Ovary (tissue), 9 donors: ENCODE measurements around the gene P3H2. TPM values are rescaled to one million over a fixed set of nuclear protein-coding genes. Genes with fewer than 3 reads are reported as not detected.
"Not testable (repeated sequence)": the region's sequence is repeated elsewhere in the genome, so short reads cannot be mapped to it uniquely, and the experiment has no call there.

ENCODE experiments used
- DNase-seq, 5 donors: peaks; one replicate each; pipeline ENCODE4 v3.0.0-alpha.2; 2019 to 2020
- H3K27ac ChIP-seq, 2 donors: fragments of 200-600 bp; one replicate each; pipeline versions ENCODE4 v1.5.1 to v1.8.0; 2019 to 2022
- H3K27me3 ChIP-seq: fragments of 200-600 bp; one replicate; pipeline ENCODE4 v1.8.0; 2022
- H3K36me3 ChIP-seq: fragments of 200-600 bp; sonication (generic); one replicate; pipeline ENCODE4 v1.5.1; 2019
- H3K4me1 ChIP-seq: one replicate; pipeline ENCODE4 v1.8.1; 2013; ENCODE audit warnings: mild to moderate bottlenecking, moderate library complexity; ENCODE audit not compliant: insufficient read depth
- H3K4me3 ChIP-seq: fragments of 200-600 bp; sonication (generic); one replicate; pipeline ENCODE4 v1.5.1; 2017
- H3K9me3 ChIP-seq, 2 donors: fragments of 200-600 bp in 1 of 2; sonication (generic) in 1 of 2; one replicate each; pipeline versions ENCODE4 v1.5.1 to v1.8.1; 2013 to 2019; ENCODE audit warnings: mild to moderate bottlenecking in 1 of 2, moderate library complexity in 1 of 2
- CTCF ChIP-seq, 3 donors: fragments of 450-650 bp in 2 of 3; fragments of 200-600 bp in 1 of 3; IDR thresholded peaks; one replicate each; pipeline versions ENCODE4 v1.5.1 to v1.8.0; 2016 to 2022; ENCODE audit warnings: antibody characterized with exemption in 3 of 3, mild to moderate bottlenecking in 1 of 3
- EP300 ChIP-seq: sonication (generic); formaldehyde crosslinking; IDR thresholded peaks from one replicate; pipeline ENCODE4 v1.6.1; 2017; ENCODE audit warnings: antibody characterized with exemption
- POLR2A ChIP-seq: fragments of 450-650 bp; IDR thresholded peaks from one replicate; pipeline ENCODE4 v1.6.1; 2017; ENCODE audit warnings: antibody characterized with exemption, mild to moderate bottlenecking, moderate library complexity
- WGBS, 3 donors: extraction: QIAGEN DNeasy Blood & Tissue Kit in 1 of 3; methylation state at CpG; one replicate each; pipeline versions ENCODE4 v1.1.5 to v1.1.7; 2013 to 2017; 5-methylcytosine and 5-hydroxymethylcytosine counted together
- intact Hi-C, 4 donors: fragments of 100-400 bp; cut with DNase I; formaldehyde crosslinking; loops; one replicate each; pipeline versions ENCODE4 v1.11.0 to v1.15.1; 2022 to 2023
- polyA plus RNA-seq, 2 donors: library from polyadenylated mRNA; stranded (reverse); fragments of 200-250 nt in 1 of 2; fragments of 350-450 nt in 1 of 2; fragmentation: Illumina TruSeq in 1 of 2; extraction: RNeasy Lipid Tissue Mini Kit (QIAGEN cat#74804) in 1 of 2; gene quantifications; one replicate each; pipeline ENCODE4 v1.2.3, GENCODE V29; 2013 to 2014
- total RNA-seq, 7 donors: library from RNA; depleted of rRNA in 2 of 7; stranded (reverse); fragments of >200 nt in 2 of 7; fragmentation: NEBNext Ultra II Directional in 3 of 7; extraction: Animal tissue kit (Norgen Biotek cat#: 25700) in 3 of 7; gene quantifications; one replicate each; pipeline versions ENCODE4 v1.1.0 to v1.2.4, GENCODE V29; 2016 to 2023
- donor health status: DM: no; HTN: no; CAD: no; lungs with moderate emphysema.
- donor health status: DM: no; HTN: no; CAD: no.
- donor health status: Bipolar disorder and iron deficiency.
- donor health status: DM: yes; HTN: yes; CAD: no.
- donor health status: DM: no; HTN: no; CAD: no.
- donor health status: DM: yes; HTN: yes; CAD: no.

P3H2 gene
- total and polyA plus RNA-seq, 9 donors: 10.6 to 359 (median 22.8) TPM

GRCh38 chr3:189961522-189962161, 159.1 kb downstream of the P3H2 start:
- H3K27me3 ChIP-seq: no peaks in the 10 kb centered on the region
- H3K27ac ChIP-seq: no peak overlapping the region
- intact Hi-C loops: loop anchor here in 3 of 4 donors (5.0 to 10.0 kb wide), 4 partner anchors 163 to 463 kb away; partner anchors contain the start of genes CLDN1 (in 1 of the 3) and P3H2 (in 1 of the 3)
- TF ChIP-seq CTCF (IDR thresholded peaks at IDR 0.05) (peak; percentile 80 to 84 (median 84)), POLR2A (no peak)
- WGBS, 3 donors: 8 to 9% (median 8%) methylated on average over 8 of the region's 8 CpGs
- H3K9me3 ChIP-seq: no peaks in the 10 kb centered on the region
- no peaks in the 10 kb centered on the region for H3K4me1 ChIP-seq
- peak; percentile 59 to 83 (median 78) for DNase-seq
- H3K4me3 ChIP-seq: no peak overlapping the region
- no peaks in the 10 kb centered on the region for H3K36me3 ChIP-seq

- not testable (repeated sequence) for H3K27ac ChIP-seq, H3K36me3 ChIP-seq, H3K9me3 ChIP-seq, H3K4me3 ChIP-seq, H3K4me1 ChIP-seq, DNase-seq, H3K27me3 ChIP-seq
- intact Hi-C loops: loop anchor here in 3 of 4 donors (5.0 to 10.0 kb wide), 4 partner anchors 164 to 464 kb away; partner anchors contain the start of genes CLDN1 (in 1 of the 3) and P3H2 (in 1 of the 3)
- WGBS, 3 donors: 80 to 83% (median 81%) methylated on average over 10 of the region's 10 CpGs
These were observed 159.6 kb downstream of the P3H2 start for GRCh38 chr3:189961086-189961485.

GRCh38 chr3:189954733-189955665, 165.7 kb downstream of the P3H2 start:
- no peaks in the 10 kb centered on the region for H3K4me1 ChIP-seq
- no peaks in the 10 kb centered on the region for H3K36me3 ChIP-seq
- DNase-seq: no peak
- H3K9me3 ChIP-seq: no peaks in the 10 kb centered on the region
- H3K4me3 ChIP-seq: no peak overlapping the region
- no peak for TF ChIP-seq CTCF (IDR thresholded peaks at IDR 0.05)
- TF ChIP-seq POLR2A: no peak
- no peak for TF ChIP-seq EP300
- H3K27ac ChIP-seq: no peak overlapping the region
- WGBS, 3 donors: 91 to 93% (median 93%) methylated on average over 7 of the region's 7 CpGs
- intact Hi-C loops: no loop called here
- H3K27me3 ChIP-seq: no peaks in the 10 kb centered on the region

- TF ChIP-seq EP300 (no peak), POLR2A (no peak), CTCF (IDR thresholded peaks at IDR 0.05) (no peak)
- no peak for DNase-seq
- 57 to 63% (median 58%) methylated on average over 4 of the region's 4 CpGs for WGBS, 3 donors
- Histone ChIP-seq H3K27me3 (no peaks in the 10 kb centered on the region), H3K27ac (no peak overlapping the region), H3K4me1 (no peaks in the 10 kb centered on the region), H3K4me3 (no peak overlapping the region), H3K9me3 (no peaks in the 10 kb centered on the region), H3K36me3 (no peaks in the 10 kb centered on the region)
- intact Hi-C loops: no loop called here
These were observed 167.1 kb downstream of the P3H2 start for GRCh38 chr3:189953551-189953950.
